H9 (cell line): ENCODE measurements around the gene CALML4. TPM values are rescaled to one million over a fixed set of nuclear protein-coding genes. Genes with fewer than 3 reads are reported as not detected.

Experiments
- DNase-seq: peaks from one replicate; pipeline ENCODE4 v3.0.0-alpha.2; 2017
- H2AFZ ChIP-seq: one replicate; pipeline ENCODE4 v1.6.1; 2013; ENCODE audit warnings: mild to moderate bottlenecking, low read length, control low read depth, moderate library complexity
- H2AK5ac ChIP-seq: 2 replicates; pipeline ENCODE4 v1.6.1; 2013; ENCODE audit warnings: low read length, control low read depth, mixed read lengths; ENCODE audit not compliant: insufficient read length
- H2BK120ac ChIP-seq: one replicate; pipeline ENCODE4 v1.6.1; 2013; ENCODE audit warnings: low read depth, mild to moderate bottlenecking, low read length, control low read depth, inconsistent platforms; ENCODE audit not compliant: poor library complexity, severe bottlenecking
- H2BK12ac ChIP-seq: 2 replicates; pipeline ENCODE4 v1.6.1; 2013; ENCODE audit warnings: low read length, control low read depth, mixed read lengths, low read depth; ENCODE audit not compliant: insufficient read length
- H2BK15ac ChIP-seq: 2 replicates; pipeline ENCODE4 v1.6.1; 2013; ENCODE audit warnings: low read depth, low read length, control low read depth
- H2BK20ac ChIP-seq: one replicate; pipeline ENCODE4 v1.6.1; 2013; ENCODE audit warnings: low read depth, mild to moderate bottlenecking, low read length, control low read depth, inconsistent platforms; ENCODE audit not compliant: poor library complexity, severe bottlenecking
- H2BK5ac ChIP-seq: 2 replicates; pipeline ENCODE4 v1.6.1; 2013; ENCODE audit warnings: low read length, control low read depth, mixed read lengths; ENCODE audit not compliant: insufficient read length
- H3K14ac ChIP-seq: 2 replicates; pipeline ENCODE4 v1.6.1; 2013; ENCODE audit warnings: low read length, control low read depth; ENCODE audit not compliant: insufficient read depth
- H3K18ac ChIP-seq: 2 replicates; pipeline ENCODE4 v1.6.1; 2013; ENCODE audit warnings: low read depth, mild to moderate bottlenecking, mixed read lengths, low read length, control low read depth; ENCODE audit not compliant: insufficient read length
- H3K23ac ChIP-seq: 2 replicates; pipeline ENCODE4 v1.6.1; 2013; ENCODE audit warnings: low read length, control low read depth, mixed read lengths, low read depth; ENCODE audit not compliant: insufficient read length
- H3K23me2 ChIP-seq: 2 replicates; pipeline ENCODE4 v1.6.1; 2013; ENCODE audit warnings: low read depth, mild to moderate bottlenecking, mixed read lengths, low read length, control low read depth; ENCODE audit not compliant: insufficient read length, poor library complexity, severe bottlenecking
- H3K27ac ChIP-seq: 2 replicates; pipeline ENCODE4 v1.5.1; 2013; ENCODE audit warnings: low read length, control low read depth, mixed read lengths, low read depth; ENCODE audit not compliant: insufficient read length
- H3K27me3 ChIP-seq: 2 replicates; pipeline ENCODE4 v1.6.1; 2013; ENCODE audit warnings: low read length, control low read depth, inconsistent platforms; ENCODE audit not compliant: insufficient read depth
- H3K4ac ChIP-seq: 2 replicates; pipeline ENCODE4 v1.6.1; 2013; ENCODE audit warnings: low read depth, mild to moderate bottlenecking, control low read depth, inconsistent platforms, low read length, moderate library complexity
- H3K4me1 ChIP-seq: 2 replicates; pipeline ENCODE4 v1.6.1; 2013; ENCODE audit warnings: low read length, control low read depth, inconsistent platforms; ENCODE audit not compliant: insufficient read depth
- H3K4me2 ChIP-seq: 2 replicates; pipeline ENCODE4 v1.6.1; 2013; ENCODE audit warnings: low read length, control low read depth, mixed read lengths; ENCODE audit not compliant: insufficient read length, insufficient read depth
- H3K56ac ChIP-seq: 2 replicates; pipeline ENCODE4 v1.6.1; 2013; ENCODE audit warnings: low read depth, mild to moderate bottlenecking, mixed read lengths, low read length, control low read depth; ENCODE audit not compliant: insufficient read length
- H3K79me1 ChIP-seq: 2 replicates; pipeline ENCODE4 v1.6.1; 2013; ENCODE audit warnings: low read depth, mild to moderate bottlenecking, moderate library complexity, low read length, control low read depth, inconsistent platforms; ENCODE audit not compliant: insufficient read depth, poor library complexity, severe bottlenecking
- H3K79me2 ChIP-seq: 2 replicates; pipeline ENCODE4 v1.6.1; 2013; ENCODE audit warnings: low read length, control low read depth, inconsistent platforms; ENCODE audit not compliant: insufficient read depth
- H3K9ac ChIP-seq: 2 replicates; pipeline ENCODE4 v1.6.1; 2013; ENCODE audit warnings: low read length, control low read depth, mixed read lengths; ENCODE audit not compliant: insufficient read length; ENCODE audit errors: extremely low read depth
- H3K9me3 ChIP-seq: one replicate; pipeline ENCODE4 v1.6.1; 2013; ENCODE audit warnings: low read depth, low read length, inconsistent platforms; ENCODE audit not compliant: control insufficient read depth
- H3T11ph ChIP-seq: one replicate; pipeline ENCODE4 v1.6.1; 2013; ENCODE audit warnings: mild to moderate bottlenecking, low read length, control low read depth, inconsistent platforms
- H4K20me1 ChIP-seq: one replicate; pipeline ENCODE4 v1.6.1; 2013; ENCODE audit not compliant: control insufficient read depth, insufficient read length, insufficient read depth
- H4K5ac ChIP-seq: 2 replicates; pipeline ENCODE4 v1.6.1; 2013; ENCODE audit warnings: low read depth, mild to moderate bottlenecking, mixed read lengths, low read length, control low read depth; ENCODE audit not compliant: insufficient read length
- H4K8ac ChIP-seq: replicated peaks from 2 replicates; pipeline ENCODE4 v1.6.1; 2013; ENCODE audit warnings: low read length, control low read depth, mixed read lengths, low read depth; ENCODE audit not compliant: insufficient read length
- H4K91ac ChIP-seq: 2 replicates; pipeline ENCODE4 v1.6.1; 2013; ENCODE audit warnings: low read depth, mild to moderate bottlenecking, moderate library complexity, mixed read lengths, low read length, control low read depth; ENCODE audit not compliant: insufficient read length
- H3K27ac Mint-ChIP-seq, 3 experiments: 2 replicates in 2 of 3; 3 replicates in 1 of 3; pipeline ENCODE4 v1.8.0; 2020 to 2021; ENCODE audit warnings: mixed read lengths in 3 of 3, mild to moderate bottlenecking in 1 of 3, moderate library complexity in 1 of 3
- H3K27me3 Mint-ChIP-seq: 2 replicates; pipeline ENCODE4 v1.8.0; 2021; ENCODE audit warnings: low read depth, mild to moderate bottlenecking, moderate library complexity, mixed read lengths
- H3K36me3 Mint-ChIP-seq, 3 experiments: 2 replicates in 2 of 3; 3 replicates in 1 of 3; pipeline ENCODE4 v1.8.0; 2020 to 2021; ENCODE audit warnings: low read depth in 3 of 3, mixed read lengths in 3 of 3; ENCODE audit not compliant: insufficient read depth in 1 of 3
- H3K4me1 Mint-ChIP-seq, 2 experiments: 2 replicates each; pipeline ENCODE4 v1.8.0; 2020; ENCODE audit warnings: mixed read lengths in 2 of 2
- H3K4me3 Mint-ChIP-seq, 2 experiments: 2 replicates in 1 of 2; 3 replicates in 1 of 2; pipeline ENCODE4 v1.8.0; 2020 to 2021; ENCODE audit warnings: mild to moderate bottlenecking in 2 of 2, mixed read lengths in 2 of 2, moderate library complexity in 1 of 2
- H3K9me3 Mint-ChIP-seq, 2 experiments: 2 replicates in 1 of 2; 3 replicates in 1 of 2; pipeline ENCODE4 v1.8.0; 2020; ENCODE audit warnings: mild to moderate bottlenecking in 2 of 2, mixed read lengths in 2 of 2, moderate library complexity in 1 of 2
- WGBS: extraction: QIAGEN DNeasy Blood & Tissue Kit; methylation state at CpG from one replicate; pipeline ENCODE4 v1.1.7; 2013; ENCODE audit warnings: missing lambda C conversion rate, low lambda C conversion rate, mixed read lengths; ENCODE audit not compliant: insufficient read length; ENCODE audit errors: extremely low coverage; 5-methylcytosine and 5-hydroxymethylcytosine counted together
- total RNA-seq: library from RNA; stranded (reverse); gene quantifications from 2 replicates; pipeline ENCODE4 v1.2.1, GENCODE V29; 2021
- TF ChIP-seq, protein P1 (sequence below): fragments of 200-600 bp; sonication (generic); conservative IDR thresholded peaks from 3 replicates; pipeline ENCODE4 v1.8.0; 2021; ENCODE audit warnings: antibody characterized with exemption, mild to moderate bottlenecking

CALML4 gene
- total RNA-seq, 1 experiment from 2014 or later = 11.8 TPM

DNA sequence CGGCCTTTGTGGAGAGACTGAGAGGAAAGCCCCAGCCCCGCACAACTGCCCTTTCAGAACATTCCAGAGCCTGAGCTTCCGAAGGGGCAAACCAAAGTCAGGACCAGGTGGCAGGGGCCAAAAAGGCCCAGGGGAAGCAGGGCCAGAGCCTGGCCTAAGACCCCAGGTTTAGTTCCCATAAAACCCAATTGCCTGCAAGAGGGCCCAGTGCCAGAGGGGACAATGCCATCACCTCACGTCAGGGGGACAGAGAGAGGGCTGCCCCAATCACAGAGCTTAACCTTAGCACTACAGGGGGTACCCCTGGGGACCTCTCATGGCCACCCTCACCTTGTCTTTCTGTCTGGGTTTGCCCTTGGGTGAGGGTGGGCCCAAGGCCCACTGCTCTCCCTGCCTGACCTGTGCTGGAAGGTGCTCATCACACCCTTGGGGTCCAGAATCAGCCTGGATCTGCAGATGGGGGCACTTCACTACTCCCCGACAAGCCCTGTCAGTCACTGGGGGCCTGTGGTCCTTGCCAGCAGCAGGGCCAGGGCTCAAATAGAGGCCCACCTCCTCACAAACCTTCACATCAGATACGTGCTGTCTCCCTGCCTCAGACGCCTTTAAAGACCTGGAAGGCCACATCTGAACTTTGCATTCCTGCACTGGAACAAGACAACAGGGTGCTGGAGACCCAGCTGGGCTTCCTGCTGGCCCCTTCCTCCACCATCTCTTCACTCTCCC is 3.8 kb downstream of the CALML4 start:
- no peak overlapping the region for H3K23ac ChIP-seq
- WGBS = no CpG with 5 or more reads among the region's 7 CpGs
- no peak overlapping the region for H3K18ac ChIP-seq
- H3K9ac ChIP-seq = no peak overlapping the region
- H3K4me1 ChIP-seq = peaks cover 6% of the 10 kb centered on the region
- H3K4me2 ChIP-seq = no peak overlapping the region
- H3K23me2 ChIP-seq = no peaks in the 10 kb centered on the region
- Mint-ChIP-seq H3K9me3 (no peaks in the 10 kb centered on the region), H3K27ac (peak overlapping the region; percentile 26 to 87 (median 28); a peak in 5 of 7 replicates), H3K4me3 (no peak overlapping the region; a peak in 1 of 5 replicates), H3K27me3 (no peaks in the 10 kb centered on the region; the same call in none of the 2 replicates), H3K4me1 (peaks cover 32 to 48% of the 10 kb centered on the region in 2 experiments), H3K36me3 (peaks cover 0 to 13% (median 4%) of the 10 kb centered on the region in 3 experiments; a peak in 5 of 7 replicates)
- no peak overlapping the region for H2BK20ac ChIP-seq
- TF ChIP-seq, protein P1, sequence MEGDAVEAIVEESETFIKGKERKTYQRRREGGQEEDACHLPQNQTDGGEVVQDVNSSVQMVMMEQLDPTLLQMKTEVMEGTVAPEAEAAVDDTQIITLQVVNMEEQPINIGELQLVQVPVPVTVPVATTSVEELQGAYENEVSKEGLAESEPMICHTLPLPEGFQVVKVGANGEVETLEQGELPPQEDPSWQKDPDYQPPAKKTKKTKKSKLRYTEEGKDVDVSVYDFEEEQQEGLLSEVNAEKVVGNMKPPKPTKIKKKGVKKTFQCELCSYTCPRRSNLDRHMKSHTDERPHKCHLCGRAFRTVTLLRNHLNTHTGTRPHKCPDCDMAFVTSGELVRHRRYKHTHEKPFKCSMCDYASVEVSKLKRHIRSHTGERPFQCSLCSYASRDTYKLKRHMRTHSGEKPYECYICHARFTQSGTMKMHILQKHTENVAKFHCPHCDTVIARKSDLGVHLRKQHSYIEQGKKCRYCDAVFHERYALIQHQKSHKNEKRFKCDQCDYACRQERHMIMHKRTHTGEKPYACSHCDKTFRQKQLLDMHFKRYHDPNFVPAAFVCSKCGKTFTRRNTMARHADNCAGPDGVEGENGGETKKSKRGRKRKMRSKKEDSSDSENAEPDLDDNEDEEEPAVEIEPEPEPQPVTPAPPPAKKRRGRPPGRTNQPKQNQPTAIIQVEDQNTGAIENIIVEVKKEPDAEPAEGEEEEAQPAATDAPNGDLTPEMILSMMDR = no peak
- H2BK12ac ChIP-seq = no peak overlapping the region
- no peak overlapping the region for H4K91ac ChIP-seq
- H2AFZ ChIP-seq = no peak overlapping the region
- no peaks in the 10 kb centered on the region for H3K79me2 ChIP-seq
- H3K14ac ChIP-seq = no peak overlapping the region; the same call in 1 of the 2 replicates
- no peak overlapping the region for H3K4ac ChIP-seq
- H4K20me1 ChIP-seq = no peaks in the 10 kb centered on the region
- no peak for DNase-seq
- no peak overlapping the region for H3T11ph ChIP-seq
- no peaks in the 10 kb centered on the region for H3K27me3 ChIP-seq
- no peak overlapping the region for H3K56ac ChIP-seq
- H2BK15ac ChIP-seq = no peak overlapping the region
- H2BK120ac ChIP-seq = no peak overlapping the region
- no peaks in the 10 kb centered on the region for H3K9me3 ChIP-seq
- H2AK5ac ChIP-seq = no peak overlapping the region
- no peak overlapping the region for H4K8ac ChIP-seq
- no peaks in the 10 kb centered on the region for H3K79me1 ChIP-seq
- H3K27ac ChIP-seq = no peak overlapping the region
- H2BK5ac ChIP-seq = no peak overlapping the region
- no peak overlapping the region for H4K5ac ChIP-seq
